HG03097 (cell line): ENCODE data around the gene KCTD10.
"Not testable (repeated sequence)": the region's sequence is repeated elsewhere in the genome, so short reads cannot be mapped to it uniquely, and the experiment has no call there.

Experiments
- ATAC-seq: cut with Tn5 transposase; IDR thresholded peaks from one replicate; pipeline ENCODE4 v1.9.1; 2021; ENCODE audit not compliant: unreplicated experiment, low FRiP score

Gene KCTD10

GRCh38 chr12:109450980-109451379 is 26.1 kb downstream of the KCTD10 start:
- ATAC-seq: no peak

- ATAC-seq: no peak
These were observed 27.1 kb downstream of the KCTD10 start for GRCh38 chr12:109449845-109450532.

GRCh38 chr12:109448707-109449390 is 28.3 kb downstream of the KCTD10 start:
- no peak for ATAC-seq

- no peak for ATAC-seq
These were observed 28.8 kb downstream of the KCTD10 start for GRCh38 chr12:109448272-109448671.

- no peak for ATAC-seq
These were observed 29.6 kb downstream of the KCTD10 start for GRCh38 chr12:109447482-109447881.

- no peak for ATAC-seq
These were observed 30.2 kb downstream of the KCTD10 start for GRCh38 chr12:109446869-109447268.

- no peak for ATAC-seq
These were observed 31.9 kb downstream of the KCTD10 start for GRCh38 chr12:109445191-109445609.

- ATAC-seq: no peak
These were observed 32.8 kb downstream of the KCTD10 start for GRCh38 chr12:109444259-109444658.

GRCh38 chr12:109443794-109444193 is 33.3 kb downstream of the KCTD10 start:
- no peak for ATAC-seq

- no peak for ATAC-seq
These were observed 36.1 kb downstream of the KCTD10 start for GRCh38 chr12:109440851-109441490.

- ATAC-seq: not testable (repeated sequence)
These were observed 37.1 kb downstream of the KCTD10 start for GRCh38 chr12:109439951-109440350.

- no peak for ATAC-seq
These were observed 37.9 kb downstream of the KCTD10 start for GRCh38 chr12:109439181-109439580.

GRCh38 chr12:109436188-109436560 is 40.9 kb downstream of the KCTD10 start:
- ATAC-seq: no peak

- no peak for ATAC-seq
These were observed 41.5 kb downstream of the KCTD10 start for GRCh38 chr12:109435428-109436187.

GRCh38 chr12:109434582-109434981 is 42.5 kb downstream of the KCTD10 start:
- ATAC-seq: no peak

- ATAC-seq: no peak
These were observed 43.5 kb downstream of the KCTD10 start for GRCh38 chr12:109433618-109434017.

- ATAC-seq: no peak
These were observed 44.2 kb downstream of the KCTD10 start for GRCh38 chr12:109432842-109433304.

GRCh38 chr12:109432431-109432830 is 44.7 kb downstream of the KCTD10 start:
- ATAC-seq: no peak

- no peak for ATAC-seq
These were observed 46.9 kb downstream of the KCTD10 start for GRCh38 chr12:109430244-109430643.

GRCh38 chr12:109428804-109429203 is 48.3 kb downstream of the KCTD10 start:
- not testable (repeated sequence) for ATAC-seq
